Motor neuron (in vitro differentiated cells): ENCODE results near the gene HTR5A. TPM values are rescaled to one million over a fixed set of nuclear protein-coding genes. Genes with fewer than 3 reads are reported as not detected.

Experiments used
- ATAC-seq, 8 experiments: fragments of 200-7000 bp; cut with Tn5 transposase; replicated peaks in 6 of 8; 2 replicates each; pipeline ENCODE4 v1.8.0; 2021; ENCODE audit warnings: mild to moderate bottlenecking in 8 of 8, moderate library complexity in 8 of 8
- H3K27ac ChIP-seq, 2 donors: fragments of 250-450 bp; sonication (Bioruptor Pico); 2 replicates each; pipeline ENCODE4 v1.9.0; 2021; ENCODE audit warnings: antibody characterized with exemption in 2 of 2, mild to moderate bottlenecking in 2 of 2, moderate library complexity in 1 of 2
- H3K4me1 ChIP-seq, 2 donors: fragments of 250-450 bp; sonication (Bioruptor Pico); replicated peaks in 1 of 2; 2 replicates each; pipeline ENCODE4 v1.6.1; 2021; ENCODE audit warnings: antibody characterized with exemption in 2 of 2, mild to moderate bottlenecking in 2 of 2, moderate library complexity in 1 of 2
- H3K4me3 ChIP-seq, 5 donors: fragments of 250-450 bp; sonication (Bioruptor Pico); 2 replicates each; pipeline ENCODE4 v1.9.0; 2021; ENCODE audit warnings: antibody characterized with exemption in 5 of 5, mild to moderate bottlenecking in 5 of 5, moderate library complexity in 4 of 5
- WGBS, 10 experiments: fragments of 450-650 bp; shearing (Covaris generic); methylation state at CpG; one replicate each; pipeline ENCODE4 v1.0.0; 2022; 5-methylcytosine and 5-hydroxymethylcytosine counted together
- in situ Hi-C, 9 experiments: fragments of 400-800 bp; cut with MboI; loops; one replicate each; pipeline ENCODE4 v1.15.0; 2021; ENCODE audit warnings: low sequenced_read_pairs in 9 of 9, low pct_unique_long_range_greater_than_20kb in 2 of 9; ENCODE audit not compliant: unreplicated experiment in 9 of 9
- total RNA-seq, 8 experiments: library from RNA; unstranded; fragments of 300-600 nt; gene quantifications; 2 replicates each; pipeline versions ENCODE4 v1.2.3 to v1.2.4, GENCODE V29; 2022

Gene HTR5A
- total RNA-seq, 8 experiments from 2014 or later, result 0.04 to 0.57 (median 0.09) TPM; not detected in 3

DNA sequence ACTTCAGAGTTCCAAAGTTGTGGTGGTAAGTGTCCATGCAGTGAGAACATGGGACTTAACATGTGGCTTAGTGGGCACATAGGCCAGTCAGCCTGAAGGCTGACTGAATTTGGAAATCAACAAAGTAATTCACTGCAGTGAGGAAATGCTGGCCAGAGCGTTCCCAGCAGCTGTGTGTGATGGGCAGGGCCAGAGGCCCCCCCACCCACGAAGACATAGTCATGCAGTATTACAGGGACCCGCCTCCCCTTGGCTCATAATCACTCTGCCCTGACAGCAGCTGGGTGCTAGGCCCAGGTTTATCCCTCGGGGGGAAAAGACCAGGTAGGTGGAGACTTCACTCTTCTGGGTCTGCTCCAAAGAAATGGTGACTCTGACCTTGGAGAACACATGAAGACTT is 33.7 kb downstream of the HTR5A start:
- 25 to 40% methylated on average over 1 of the region's 4 CpGs; no CpG with 5 or more reads in 8 of the 10 experiments for WGBS, 10 experiments
- in situ Hi-C loops, result no loop called here
- ATAC-seq, result peak in 3 of 8 experiments; percentile 60 to 65 (median 63)
- Histone ChIP-seq H3K4me3 (no peak overlapping the region), H3K4me1 (no peaks in the 10 kb centered on the region), H3K27ac (no peak overlapping the region)

- 0 to 86% (median 61%) methylated on average over 1 to 4 of the region's 7 CpGs; no CpG with 5 or more reads in 2 of the 10 experiments for WGBS, 10 experiments
- in situ Hi-C loops, result no loop called here
These were observed 34.8 kb downstream of the HTR5A start for GRCh38 chr7:155104913-155105312.

DNA sequence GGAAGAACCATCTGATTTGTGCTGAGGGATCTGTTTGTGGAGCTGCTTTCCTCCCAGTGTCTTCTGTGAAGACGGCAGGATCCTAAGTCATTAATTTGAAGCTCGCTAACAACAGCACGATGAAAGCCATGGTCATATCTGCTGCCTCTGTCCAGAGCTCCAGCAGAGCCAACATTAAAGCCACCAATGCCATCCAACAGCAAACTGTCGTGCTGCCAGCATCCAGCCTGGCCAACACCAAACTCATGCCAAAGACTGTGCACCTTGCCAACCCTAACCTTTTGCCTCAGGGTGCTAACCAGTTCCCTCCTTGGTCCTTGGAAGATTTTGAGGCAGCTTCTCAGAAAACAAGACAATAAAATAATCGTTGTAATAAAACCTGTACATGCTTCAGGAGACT is 36.2 kb downstream of the HTR5A start:
- in situ Hi-C loops, result no loop called here
- no peaks in the 10 kb centered on the region for H3K4me1 ChIP-seq
- H3K4me3 ChIP-seq, result no peak overlapping the region
- ATAC-seq, result no peak
- no peak overlapping the region for H3K27ac ChIP-seq
- WGBS, 10 experiments, result 0 to 83% (median 52%) methylated on average over 1 to 4 of the region's 5 CpGs

More at GRCh38 chr7:155104913-155105312, 34.8 kb downstream of the HTR5A start:
- peak in 3 of 8 experiments; percentile 50 to 72 (median 55) for ATAC-seq
- H3K4me1 ChIP-seq, result no peaks in the 10 kb centered on the region
- H3K4me3 ChIP-seq, result no peak overlapping the region
- no peak overlapping the region for H3K27ac ChIP-seq

DNA sequence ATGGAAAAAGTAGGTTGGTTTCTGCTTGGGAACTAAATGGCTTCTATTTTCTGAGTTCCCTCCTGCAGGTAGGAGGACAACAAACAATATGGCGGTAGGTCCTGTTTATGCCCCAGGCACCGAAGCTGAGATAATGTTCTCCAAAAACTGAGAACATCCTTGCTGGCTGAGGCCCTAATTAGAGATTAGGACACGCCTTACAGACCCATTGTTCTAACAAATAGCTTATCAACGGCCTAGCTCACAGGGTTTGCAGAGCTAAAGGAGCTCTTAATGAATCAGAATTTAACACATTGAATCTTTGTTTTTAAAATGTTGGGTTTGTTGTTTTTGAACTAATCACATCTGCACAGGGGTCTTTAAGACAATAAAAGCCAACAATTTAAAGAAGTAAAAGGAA is 37.0 kb downstream of the HTR5A start:
- in situ Hi-C loops, result no loop called here
- Histone ChIP-seq H3K27ac (no peak overlapping the region), H3K4me1 (no peaks in the 10 kb centered on the region), H3K4me3 (no peak overlapping the region)
- no peak for ATAC-seq
- WGBS, 10 experiments, result 0 to 77% (median 54%) methylated on average over 1 to 4 of the region's 4 CpGs; no CpG with 5 or more reads in 4 of the 10 experiments

- H3K4me1 ChIP-seq, result no peaks in the 10 kb centered on the region
- H3K4me3 ChIP-seq, result no peak overlapping the region
- no peak overlapping the region for H3K27ac ChIP-seq
- in situ Hi-C loops, result no loop called here
- ATAC-seq, result no peak
- 13 to 100% (median 56%) methylated on average over 2 to 16 of the region's 20 CpGs for WGBS, 10 experiments
These were observed 38.2 kb downstream of the HTR5A start for GRCh38 chr7:155108144-155108901.

- in situ Hi-C loops, result no loop called here
- 0 to 52% (median 27%) methylated on average over 1 to 4 of the region's 4 CpGs; no CpG with 5 or more reads in 1 of the 10 experiments for WGBS, 10 experiments
- ATAC-seq, result no peak
- Histone ChIP-seq H3K4me3 (no peak overlapping the region), H3K27ac (no peak overlapping the region), H3K4me1 (no peaks in the 10 kb centered on the region)
These were observed 39.0 kb downstream of the HTR5A start for GRCh38 chr7:155109121-155109520.

DNA sequence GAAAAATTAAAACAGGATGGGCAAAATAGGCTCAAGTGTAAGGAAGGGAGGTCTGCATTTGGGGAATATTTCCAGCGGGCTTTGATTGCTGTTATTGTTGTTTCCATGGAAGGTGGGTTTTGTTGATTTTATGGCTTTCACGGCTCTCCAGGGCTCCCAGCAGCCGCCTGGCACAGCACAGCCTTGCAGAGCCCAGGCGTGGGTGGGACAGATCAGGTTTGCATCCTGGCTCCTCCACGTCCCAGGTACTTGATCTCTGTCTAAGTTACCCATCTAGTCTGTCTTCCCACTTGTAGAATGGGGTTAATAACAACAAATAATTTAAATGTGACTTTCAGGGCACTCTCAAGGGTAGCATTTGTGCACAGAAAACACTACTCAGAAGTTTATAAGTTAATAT is 45.2 kb downstream of the HTR5A start:
- 0 to 75% (median 32%) methylated on average over 2 to 5 of the region's 5 CpGs; no CpG with 5 or more reads in 4 of the 10 experiments for WGBS, 10 experiments
- H3K4me3 ChIP-seq, result no peak overlapping the region
- no peak for ATAC-seq

DNA sequence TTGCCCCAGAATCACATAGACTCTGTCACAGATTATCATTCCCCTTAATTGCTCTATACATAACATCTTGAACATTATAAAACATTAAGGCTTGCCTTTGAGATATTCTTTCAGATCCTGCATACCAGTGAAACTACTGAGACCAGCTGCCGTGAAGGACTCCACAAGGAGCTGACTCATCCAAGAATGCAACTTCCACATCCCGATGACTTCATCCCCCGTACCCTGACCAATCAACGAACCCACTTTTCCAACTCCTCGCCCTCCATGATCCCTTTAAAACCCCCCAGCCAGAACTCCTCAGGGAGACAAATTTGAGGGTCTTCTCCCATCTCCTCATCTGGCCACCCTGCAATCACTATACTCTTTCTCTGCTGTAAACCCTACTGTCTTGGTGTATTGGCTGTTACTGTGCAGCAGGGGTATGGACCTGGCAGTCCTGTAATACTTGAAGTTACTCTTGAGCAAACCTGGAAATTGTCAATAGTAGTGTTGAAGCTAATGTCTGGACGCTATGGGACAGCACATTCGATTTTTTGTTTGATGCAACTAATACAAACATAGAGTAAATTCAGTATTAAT is 49.8 kb downstream of the HTR5A start:
- in situ Hi-C loops, result no loop called here
- H3K27ac ChIP-seq, result no peak overlapping the region
- ATAC-seq, result no peak
- no peak overlapping the region for H3K4me3 ChIP-seq
- H3K4me1 ChIP-seq, result no peaks in the 10 kb centered on the region
- 13 to 87% (median 46%) methylated on average over 1 to 7 of the region's 7 CpGs for WGBS, 10 experiments

More for the DNA sequence above, 45.2 kb downstream of the HTR5A start:
- in situ Hi-C loops, result no loop called here
- H3K4me1 ChIP-seq, result no peaks in the 10 kb centered on the region
- H3K27ac ChIP-seq, result no peak overlapping the region

DNA sequence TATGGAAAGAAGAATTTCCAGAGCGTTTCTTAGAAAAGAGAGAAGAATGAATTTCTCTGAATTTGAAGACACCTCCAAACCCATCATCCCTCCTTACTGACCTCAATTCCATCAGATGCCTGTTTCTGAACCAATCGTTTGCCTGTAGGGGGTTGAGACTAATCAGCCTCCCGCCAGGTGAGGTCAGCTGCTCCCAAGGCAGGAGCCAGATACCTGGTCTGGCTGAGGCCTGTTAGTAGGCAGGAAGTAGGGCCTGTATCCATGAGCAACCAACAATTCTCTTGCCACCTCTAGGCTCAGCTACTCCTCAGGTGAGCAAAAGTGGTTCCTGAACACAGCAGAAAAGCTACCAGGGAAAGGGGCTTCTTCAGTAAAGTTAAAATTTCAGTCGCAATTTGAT is 50.3 kb downstream of the HTR5A start:
- no peak for ATAC-seq
- 0 to 100% (median 67%) methylated on average over 1 to 4 of the region's 4 CpGs; no CpG with 5 or more reads in 1 of the 10 experiments for WGBS, 10 experiments
- H3K4me1 ChIP-seq, result no peaks in the 10 kb centered on the region

DNA sequence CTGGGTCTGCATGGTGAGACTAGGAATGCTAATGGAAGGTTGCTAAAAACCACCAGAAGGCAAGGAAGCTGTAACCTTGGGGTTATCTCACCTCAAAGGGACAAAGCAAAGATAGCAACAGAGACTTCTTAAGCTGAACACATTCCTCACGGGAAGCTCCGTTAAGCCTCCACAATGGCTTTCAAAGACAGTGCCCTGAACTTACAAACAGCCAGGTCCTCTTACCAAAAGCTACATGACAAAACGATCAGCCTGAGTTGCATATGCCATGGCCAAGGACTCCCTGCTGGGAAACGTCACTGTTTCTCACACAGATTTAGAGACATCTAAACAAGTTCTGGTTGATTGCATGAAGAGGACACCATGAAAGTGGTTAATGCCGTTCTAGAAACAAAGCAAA is 52.7 kb downstream of the HTR5A start:
- H3K4me1 ChIP-seq, result no peaks in the 10 kb centered on the region
- ATAC-seq, result no peak
- no peak overlapping the region for H3K4me3 ChIP-seq
- no peak overlapping the region for H3K27ac ChIP-seq
- WGBS, 10 experiments, result 0 to 50% (median 21%) methylated on average over 1 to 5 of the region's 5 CpGs
- in situ Hi-C loops, result no loop called here

More for the DNA sequence above, 50.3 kb downstream of the HTR5A start:
- in situ Hi-C loops, result no loop called here
- Histone ChIP-seq H3K4me3 (no peak overlapping the region), H3K27ac (no peak overlapping the region)

GRCh38 chr7:155123413-155123812 is 53.3 kb downstream of the HTR5A start:
- 0 to 100% (median 27%) methylated on average over 1 of the region's 1 CpG; no CpG with 5 or more reads in 5 of the 10 experiments for WGBS, 10 experiments
- no peak overlapping the region for H3K4me3 ChIP-seq
- no peaks in the 10 kb centered on the region for H3K4me1 ChIP-seq
- in situ Hi-C loops, result no loop called here
- no peak for ATAC-seq
- no peak overlapping the region for H3K27ac ChIP-seq

- Histone ChIP-seq H3K27ac (no peak overlapping the region), H3K4me3 (no peak overlapping the region), H3K4me1 (no peaks in the 10 kb centered on the region)
- 0 to 100% (median 74%) methylated on average over 1 to 5 of the region's 8 CpGs; no CpG with 5 or more reads in 2 of the 10 experiments for WGBS, 10 experiments
- no peak for ATAC-seq
- in situ Hi-C loops, result no loop called here
These were observed 54.6 kb downstream of the HTR5A start for GRCh38 chr7:155124706-155125105.

DNA sequence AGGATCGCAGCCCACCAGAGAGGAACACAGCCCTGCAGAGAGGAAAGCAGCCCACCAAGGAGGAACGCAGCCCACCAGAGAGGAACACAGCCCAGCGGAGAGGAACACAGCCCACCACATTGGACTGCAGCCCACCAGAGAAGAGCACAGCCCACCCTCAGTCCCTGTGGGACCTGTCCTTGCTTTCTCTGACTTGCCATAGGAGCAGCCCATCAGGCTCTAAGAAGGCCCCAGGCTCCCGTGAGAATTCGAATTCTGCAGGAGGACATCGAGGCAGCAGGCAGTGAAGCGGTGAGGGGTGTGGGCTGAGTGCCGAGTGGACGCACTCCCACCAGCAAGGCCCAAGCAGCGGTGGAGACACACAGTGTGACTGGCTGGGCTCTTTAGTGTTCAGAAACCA is 59.1 kb downstream of the HTR5A start:
- 14 to 100% (median 81%) methylated on average over 1 to 9 of the region's 10 CpGs; no CpG with 5 or more reads in 2 of the 10 experiments for WGBS, 10 experiments
- H3K4me1 ChIP-seq, result no peaks in the 10 kb centered on the region
- no peak for ATAC-seq
- in situ Hi-C loops, result no loop called here
- H3K27ac ChIP-seq, result no peak overlapping the region
- no peak overlapping the region for H3K4me3 ChIP-seq
